ENCODE data around the gene LRRC74B.

- TF ChIP-seq, protein P1, sequence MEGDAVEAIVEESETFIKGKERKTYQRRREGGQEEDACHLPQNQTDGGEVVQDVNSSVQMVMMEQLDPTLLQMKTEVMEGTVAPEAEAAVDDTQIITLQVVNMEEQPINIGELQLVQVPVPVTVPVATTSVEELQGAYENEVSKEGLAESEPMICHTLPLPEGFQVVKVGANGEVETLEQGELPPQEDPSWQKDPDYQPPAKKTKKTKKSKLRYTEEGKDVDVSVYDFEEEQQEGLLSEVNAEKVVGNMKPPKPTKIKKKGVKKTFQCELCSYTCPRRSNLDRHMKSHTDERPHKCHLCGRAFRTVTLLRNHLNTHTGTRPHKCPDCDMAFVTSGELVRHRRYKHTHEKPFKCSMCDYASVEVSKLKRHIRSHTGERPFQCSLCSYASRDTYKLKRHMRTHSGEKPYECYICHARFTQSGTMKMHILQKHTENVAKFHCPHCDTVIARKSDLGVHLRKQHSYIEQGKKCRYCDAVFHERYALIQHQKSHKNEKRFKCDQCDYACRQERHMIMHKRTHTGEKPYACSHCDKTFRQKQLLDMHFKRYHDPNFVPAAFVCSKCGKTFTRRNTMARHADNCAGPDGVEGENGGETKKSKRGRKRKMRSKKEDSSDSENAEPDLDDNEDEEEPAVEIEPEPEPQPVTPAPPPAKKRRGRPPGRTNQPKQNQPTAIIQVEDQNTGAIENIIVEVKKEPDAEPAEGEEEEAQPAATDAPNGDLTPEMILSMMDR (conservative IDR thresholded peaks at IDR 0.05) = no peak
- no peak for TF ChIP-seq ZFX (IDR thresholded peaks at IDR 0.05)
Measured at GRCh38 chr22:21069375-21069774, 23.6 kb downstream of the LRRC74B start.
